Measurements from ENCODE around the gene HAAO.

HAAO gene

GRCh38 chr2:42767080-42767898, 25.1 kb downstream of the HAAO start:
- DNase-seq: no peak

DNA sequence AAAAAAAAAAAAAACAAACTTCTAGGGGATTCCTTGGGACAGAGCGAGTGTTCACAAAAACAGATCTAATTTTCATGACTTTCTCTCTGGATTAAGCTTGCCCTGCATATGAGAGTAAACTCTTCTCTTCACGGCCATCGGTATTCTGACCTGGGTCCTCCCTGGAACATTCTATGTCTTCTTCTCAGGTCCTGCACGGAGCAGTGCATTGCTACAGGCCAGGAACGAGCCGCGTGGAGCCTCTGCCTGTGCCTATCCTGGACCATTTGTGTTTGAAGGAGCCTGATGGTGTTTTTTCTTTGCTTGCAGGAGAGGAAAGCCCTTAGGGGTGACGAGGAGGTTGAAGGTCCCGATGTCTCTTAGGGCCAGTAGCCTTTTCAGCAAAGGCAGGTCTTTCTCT, 26.7 kb downstream of the HAAO start:
- DNase-seq: no peak

DNA sequence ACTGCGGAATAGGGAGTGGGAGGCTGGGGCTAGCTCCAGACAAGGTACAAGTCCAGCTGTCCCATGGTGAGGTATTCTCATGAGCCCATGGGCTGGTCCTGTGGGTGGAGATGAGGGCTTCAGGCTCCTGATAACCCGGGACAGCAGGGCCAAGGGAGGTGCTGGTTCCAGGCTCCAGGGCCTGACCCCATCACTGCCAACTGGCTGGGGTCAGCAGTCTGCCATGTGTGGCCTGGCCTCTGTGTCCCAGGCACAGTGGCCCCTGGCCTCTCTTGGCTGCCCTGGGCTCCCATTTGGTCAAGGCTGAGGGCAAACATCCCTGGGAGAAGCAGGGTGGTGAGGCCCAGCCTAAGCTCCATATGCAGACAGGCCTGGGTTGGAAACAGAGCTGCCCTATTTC, 27.5 kb downstream of the HAAO start:
- DNase-seq: no peak

- DNase-seq: no peak
Observed at GRCh38 chr2:42764096-42764495, 28.3 kb downstream of the HAAO start, which contains the start of gene OXER1. TSS of gene OXER1 (minus strand) at chr2:42764135. CDS start at chr2:42764062, 73 bp downstream.

DNA sequence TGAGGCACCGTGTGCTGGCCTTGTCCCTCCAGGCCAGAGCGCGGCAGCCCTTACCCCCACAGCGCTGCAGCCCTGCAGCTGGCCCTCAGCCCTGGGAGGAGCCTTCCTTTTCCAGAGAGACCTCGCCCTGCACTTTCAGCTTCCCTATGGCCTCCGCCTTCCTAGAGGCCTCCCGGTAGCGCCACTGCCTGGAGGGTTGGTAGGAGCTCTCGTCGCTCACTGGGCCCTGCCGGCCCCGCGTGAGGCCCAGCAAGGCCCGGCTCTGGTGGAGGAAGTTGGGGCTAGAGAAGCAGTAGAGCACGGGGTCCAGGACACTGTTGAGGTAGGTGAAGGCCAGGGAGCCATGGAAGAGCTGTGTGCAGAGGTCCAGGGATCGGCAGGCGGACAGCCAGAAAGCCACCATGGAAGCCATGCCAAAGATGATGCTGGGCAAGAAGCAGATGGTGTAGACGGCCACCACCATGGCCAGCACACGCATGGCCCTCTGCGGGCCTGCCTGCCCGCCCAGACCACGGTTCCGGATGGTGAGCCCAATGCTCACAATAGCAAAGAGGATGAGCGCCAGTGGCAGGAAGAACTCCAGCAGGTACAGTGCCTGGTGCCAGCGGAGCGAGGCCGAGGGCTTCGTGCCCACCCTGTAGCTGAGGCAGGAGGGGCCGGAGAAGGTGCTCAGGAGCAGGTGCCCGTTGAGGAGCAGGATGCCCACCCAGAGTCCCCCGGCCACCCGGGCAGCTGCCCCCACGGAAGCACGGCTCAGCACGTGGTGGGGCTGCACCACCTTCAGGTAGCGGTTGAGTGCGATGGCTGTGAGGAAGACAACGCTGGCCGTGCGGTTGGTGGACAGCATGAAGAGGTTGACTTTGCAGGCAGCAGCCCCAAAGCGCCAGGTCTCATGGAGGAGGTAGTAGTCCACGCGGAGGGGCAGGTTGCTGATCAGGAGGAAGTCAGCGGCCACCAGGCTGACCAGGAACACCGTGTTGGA, 29.3 kb downstream of the HAAO start:
- DNase-seq: no peak

DNA sequence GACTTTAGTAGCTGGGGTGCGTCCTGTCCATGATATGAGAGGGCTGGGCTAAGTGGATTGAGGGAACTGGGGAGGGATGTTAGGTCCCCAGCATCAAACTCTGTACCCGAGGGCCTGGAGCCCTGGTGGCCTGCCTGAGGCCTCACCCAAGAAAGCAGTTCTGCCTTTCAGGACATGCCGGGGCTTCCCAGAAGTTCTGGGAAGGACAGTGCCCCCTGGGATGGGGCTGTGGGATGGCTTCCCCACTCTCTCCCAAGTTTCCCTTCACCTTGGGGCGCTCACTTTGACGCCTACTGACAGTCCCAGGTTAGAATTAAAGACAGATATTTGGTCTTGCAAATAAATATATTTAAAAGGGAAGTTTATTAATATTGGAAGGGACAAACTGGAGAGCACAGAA, 30.2 kb downstream of the HAAO start:
- DNase-seq: no peak

- no peak for DNase-seq
Observed at GRCh38 chr2:42761554-42761953, 30.8 kb downstream of the HAAO start.

GRCh38 chr2:42758751-42759150, 33.6 kb downstream of the HAAO start:
- no peak for DNase-seq

- no peak for DNase-seq
Observed at GRCh38 chr2:42757981-42758740, 34.2 kb downstream of the HAAO start.

- no peak for DNase-seq
Observed at GRCh38 chr2:42756966-42757513, 35.3 kb downstream of the HAAO start.

- DNase-seq: no peak
Observed at GRCh38 chr2:42756150-42756775, 36.1 kb downstream of the HAAO start.

DNA sequence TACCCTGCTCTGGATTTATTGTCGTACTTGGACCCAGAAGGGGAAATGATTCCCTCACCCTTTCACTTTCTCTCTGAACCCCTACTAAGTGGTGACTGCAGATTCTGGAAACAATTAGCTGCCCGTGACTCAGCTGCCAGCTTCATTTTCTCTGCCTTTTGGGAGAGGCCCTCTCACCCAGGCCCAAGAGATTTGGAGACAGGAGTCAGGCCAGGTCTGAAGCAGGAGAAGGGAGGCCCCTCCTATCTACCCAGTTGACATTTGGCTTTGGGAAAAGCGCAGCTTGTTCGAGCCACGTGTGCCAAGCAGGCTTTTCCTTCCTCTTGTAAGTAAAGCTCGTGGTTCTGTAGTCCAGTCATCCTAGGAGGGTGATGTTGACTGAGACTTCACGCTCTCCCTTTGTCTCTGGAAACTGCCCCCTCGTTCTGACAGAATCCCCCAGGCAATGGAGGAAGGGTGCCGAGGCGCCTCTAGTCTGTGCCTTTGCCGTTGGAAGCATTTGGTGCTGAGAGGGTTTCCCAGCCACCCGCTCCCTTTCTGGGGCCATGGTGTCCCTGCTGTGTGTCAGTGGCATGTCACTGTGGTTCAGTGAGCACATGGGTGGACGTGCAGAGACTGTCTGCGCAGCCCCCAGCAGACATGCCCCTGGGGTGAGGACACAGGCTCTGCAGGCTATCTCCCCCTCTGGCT, 37.0 kb downstream of the HAAO start:
- no peak for DNase-seq

- DNase-seq: no peak
Observed at GRCh38 chr2:42754776-42755140, 37.6 kb downstream of the HAAO start.

DNA sequence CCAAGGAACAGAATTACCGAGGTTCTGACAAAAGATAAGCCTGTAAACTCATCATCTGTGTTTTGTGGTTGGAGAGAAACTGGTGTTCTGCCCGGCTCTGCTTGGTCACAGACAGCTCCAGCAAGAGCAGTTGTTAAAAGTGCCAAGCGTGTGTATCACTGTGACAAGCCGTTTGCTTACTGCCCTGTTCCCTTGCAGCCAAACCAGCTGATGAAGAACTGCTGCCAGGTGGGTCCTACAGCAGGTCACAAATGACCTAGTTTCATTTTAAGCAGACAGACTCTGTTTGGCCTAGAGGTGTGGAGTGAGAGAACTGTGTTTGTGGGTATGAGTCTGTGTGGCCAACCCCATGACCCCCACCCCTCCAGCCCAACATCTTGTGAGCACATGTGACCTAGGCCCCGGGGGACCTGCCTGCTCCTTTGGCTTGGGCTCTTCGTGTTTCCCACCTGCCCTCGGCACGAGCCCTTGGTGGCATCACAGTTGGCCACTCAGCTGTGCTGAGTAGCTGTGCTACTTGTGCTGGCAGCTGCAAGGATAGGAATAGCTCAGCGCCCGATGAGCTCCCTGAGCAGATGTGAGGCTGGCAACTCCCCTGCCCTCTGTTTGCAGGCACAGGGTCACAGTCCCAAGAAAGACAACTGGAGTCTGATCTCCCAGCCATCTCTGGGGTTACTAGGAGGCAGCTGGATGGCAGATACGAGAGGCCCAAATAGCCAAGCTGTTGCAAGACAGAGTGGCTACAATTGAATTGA, 38.2 kb downstream of the HAAO start:
- no peak for DNase-seq

- no peak for DNase-seq
Observed at GRCh38 chr2:42752816-42753813, 39.3 kb downstream of the HAAO start.

DNA sequence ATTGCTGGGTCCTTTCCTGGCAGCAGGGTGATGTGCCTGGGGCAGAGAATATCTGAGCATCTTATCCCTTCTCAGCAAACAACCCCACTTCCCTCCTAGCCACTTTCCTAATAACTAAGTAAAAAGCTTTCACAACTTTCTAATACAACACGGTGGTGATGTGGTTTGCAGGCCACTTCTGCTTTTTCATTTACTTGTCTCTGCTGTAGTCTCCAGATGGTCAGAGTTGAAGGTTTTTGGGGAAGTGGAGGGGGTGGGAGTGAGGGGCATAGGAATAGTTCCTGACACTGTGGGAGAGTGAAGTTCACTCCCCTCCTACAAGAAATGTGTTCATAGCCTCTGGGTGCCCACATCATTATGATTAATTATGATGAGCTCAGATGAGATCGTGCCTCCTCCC, 40.1 kb downstream of the HAAO start:
- DNase-seq: no peak

DNA sequence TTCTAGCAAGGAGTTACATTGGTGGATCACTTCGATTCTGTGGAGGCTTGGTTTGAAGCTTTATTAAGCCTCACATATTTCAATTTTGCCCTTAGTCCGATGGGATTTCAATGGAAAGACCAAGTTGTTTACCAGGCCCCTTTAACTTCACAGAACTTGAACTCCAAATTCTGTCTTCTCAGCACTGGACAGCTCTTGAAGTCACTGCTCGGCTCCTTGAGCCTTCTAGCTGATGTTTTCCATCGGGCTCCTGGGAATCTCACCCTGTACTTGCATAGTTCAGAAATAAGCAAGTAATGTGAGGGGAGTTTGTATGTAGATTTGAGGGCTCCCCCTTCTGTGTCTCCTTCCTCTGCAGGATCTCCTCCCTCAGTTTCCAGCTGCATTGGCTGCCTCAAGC, 43.5 kb downstream of the HAAO start:
- DNase-seq: no peak

GRCh38 chr2:42747422-42747821, 45.0 kb downstream of the HAAO start:
- no peak for DNase-seq

DNA sequence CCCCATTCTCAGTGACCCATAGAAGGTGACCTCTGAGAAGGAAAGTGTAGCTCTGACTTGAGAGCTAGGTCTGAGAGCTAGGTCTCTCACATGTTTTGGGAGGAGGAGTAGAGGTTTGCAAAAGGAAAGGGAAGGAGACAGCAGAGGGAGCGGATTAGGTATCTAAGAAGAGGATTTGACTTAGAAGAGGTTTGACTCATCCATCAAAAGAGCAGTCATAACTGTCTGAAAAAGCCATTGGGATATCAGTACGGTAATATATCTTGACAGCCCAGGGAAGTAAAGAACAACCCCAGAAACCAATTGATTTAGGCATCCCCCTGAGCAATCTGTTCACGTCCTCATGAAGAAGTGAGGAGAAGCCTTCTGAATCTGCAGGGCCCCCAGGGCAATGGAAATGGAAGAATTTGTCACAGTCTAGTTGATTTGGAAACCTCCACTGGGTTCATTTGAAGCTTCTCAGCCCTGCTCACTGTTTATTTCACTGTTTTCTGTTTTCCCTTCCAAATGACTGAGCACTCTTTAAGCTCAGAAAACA, 47.8 kb downstream of the HAAO start:
- no peak for DNase-seq

Data from stimulated activated naive CD4-positive, alpha-beta T cell (primary cell).